GM23338 (cell line): Measurements from ENCODE around the gene ZBTB25. TPM values are rescaled to one million over a fixed set of nuclear protein-coding genes. Genes with fewer than 3 reads are reported as not detected.

ENCODE experiments used
- ATAC-seq: fragments of 200-7000 bp; cut with Tn5 transposase; 3 replicates; pipeline ENCODE4 v1.9.1; 2020
- DNase-seq: peaks from one replicate; pipeline ENCODE4 v3.0.0-alpha.2; 2015; ENCODE audit warnings: low spot score
- H2AFZ ChIP-seq: fragments of 200-600 bp; sonication (generic); 2 replicates; pipeline ENCODE4 v1.8.0; 2016; ENCODE audit warnings: antibody characterized with exemption, mild to moderate bottlenecking, moderate library complexity
- H3F3A ChIP-seq: fragments of 200-600 bp; sonication (generic); replicated peaks from 2 replicates; pipeline ENCODE4 v1.8.0; 2017; ENCODE audit warnings: antibody characterized with exemption, mixed run types, low read depth
- H3K27ac ChIP-seq: fragments of 200-600 bp; sonication (generic); 2 replicates; pipeline ENCODE4 v1.6.1; 2016; ENCODE audit warnings: low read depth
- H3K27me3 ChIP-seq: fragments of 200-600 bp; sonication (generic); 2 replicates; pipeline ENCODE4 v1.8.0; 2016; ENCODE audit warnings: mild to moderate bottlenecking, mixed run types, moderate library complexity; ENCODE audit not compliant: insufficient read depth
- H3K36me3 ChIP-seq: fragments of 200-600 bp; sonication (generic); 2 replicates; pipeline ENCODE4 v1.8.0; 2016; ENCODE audit warnings: mild to moderate bottlenecking; ENCODE audit not compliant: insufficient read depth
- H3K4me1 ChIP-seq: fragments of 200-600 bp; sonication (generic); 2 replicates; pipeline ENCODE4 v1.8.0; 2016; ENCODE audit warnings: mild to moderate bottlenecking, moderate library complexity; ENCODE audit not compliant: insufficient read depth
- H3K4me2 ChIP-seq: fragments of 200-600 bp; sonication (generic); 2 replicates; pipeline ENCODE4 v1.7.1; 2017; ENCODE audit warnings: mixed run types
- H3K4me3 ChIP-seq: fragments of 200-600 bp; sonication (generic); 2 replicates; pipeline ENCODE4 v1.6.1; 2016; ENCODE audit warnings: mixed run types
- H3K79me2 ChIP-seq: fragments of 200-600 bp; sonication (generic); replicated peaks from 2 replicates; pipeline ENCODE4 v1.8.0; 2017; ENCODE audit warnings: mild to moderate bottlenecking; ENCODE audit not compliant: insufficient read depth
- H3K9me2 ChIP-seq: fragments of 200-600 bp; sonication (generic); 2 replicates; pipeline ENCODE4 v1.8.0; 2017; ENCODE audit not compliant: insufficient read depth
- H4K20me1 ChIP-seq: fragments of 200-600 bp; sonication (generic); replicated peaks from 2 replicates; pipeline ENCODE4 v1.8.0; 2017; ENCODE audit warnings: mild to moderate bottlenecking; ENCODE audit not compliant: insufficient read depth
- H3K27ac Mint-ChIP-seq: 2 replicates; pipeline ENCODE4 v1.8.0; 2020; ENCODE audit warnings: inconsistent platforms, mild to moderate bottlenecking, moderate library complexity, mixed read lengths
- H3K27me3 Mint-ChIP-seq: 3 replicates; pipeline ENCODE4 v1.8.0; 2022; ENCODE audit warnings: low read depth, mild to moderate bottlenecking, moderate library complexity, mixed read lengths, inconsistent platforms; ENCODE audit not compliant: insufficient read depth, poor library complexity
- H3K36me3 Mint-ChIP-seq: 3 replicates; pipeline ENCODE4 v1.8.0; 2021; ENCODE audit warnings: low read depth, mild to moderate bottlenecking, inconsistent platforms, moderate library complexity, mixed read lengths
- H3K4me1 Mint-ChIP-seq: 3 replicates; pipeline ENCODE4 v1.8.0; 2020; ENCODE audit warnings: mild to moderate bottlenecking, inconsistent platforms, mixed read lengths
- H3K4me3 Mint-ChIP-seq: 3 replicates; pipeline ENCODE4 v1.8.0; 2021; ENCODE audit warnings: moderate library complexity, mild to moderate bottlenecking, inconsistent platforms, mixed read lengths
- H3K9me3 Mint-ChIP-seq: 3 replicates; pipeline ENCODE4 v1.8.0; 2020; ENCODE audit warnings: moderate library complexity, mild to moderate bottlenecking, inconsistent platforms, mixed read lengths
- CREB1 ChIP-seq: fragments of 250-450 bp; sonication (Bioruptor Pico); IDR thresholded peaks from 2 replicates; pipeline ENCODE4 v1.5.0; 2020; ENCODE audit warnings: low read depth, mild to moderate bottlenecking, moderate library complexity
- EZH2 ChIP-seq: fragments of 200-600 bp; sonication (generic); IDR thresholded peaks from one replicate; pipeline ENCODE4 v1.8.0; 2017; ENCODE audit warnings: antibody characterized with exemption, mild to moderate bottlenecking, low read depth; ENCODE audit not compliant: unreplicated experiment
- EZH2phosphoT487 ChIP-seq: fragments of 200-600 bp; sonication (generic); IDR thresholded peaks from one replicate; pipeline ENCODE4 v1.8.1; 2018; ENCODE audit warnings: antibody characterized with exemption; ENCODE audit not compliant: unreplicated experiment
- JUNB ChIP-seq: IDR thresholded peaks from one replicate; pipeline ENCODE4 v1.6.1; 2016; ENCODE audit warnings: antibody characterized with exemption; ENCODE audit not compliant: unreplicated experiment
- NANOG ChIP-seq: IDR thresholded peaks from 2 replicates; pipeline ENCODE4 v1.6.1; 2016; ENCODE audit warnings: antibody characterized with exemption, borderline replicate concordance
- POLR2AphosphoS5 ChIP-seq: IDR thresholded peaks from 2 replicates; pipeline ENCODE4 v1.6.1; 2016; ENCODE audit warnings: antibody characterized with exemption, low read depth
- STAT1 ChIP-seq: IDR thresholded peaks from one replicate; pipeline ENCODE4 v1.6.1; 2016; ENCODE audit warnings: antibody characterized with exemption; ENCODE audit not compliant: unreplicated experiment
- ZNF114 ChIP-seq: fragments of 250-450 bp; sonication (Bioruptor Pico); IDR thresholded peaks from 2 replicates; pipeline ENCODE4 v1.5.0; 2020; ENCODE audit warnings: mild to moderate bottlenecking, moderate library complexity
- polyA plus RNA-seq: library from polyadenylated mRNA; unstranded; fragments of >200 nt; fragmentation: Nextera tagmentation; extraction: Ambion mirVana; gene quantifications from 2 replicates; pipeline ENCODE4 v1.2.1, GENCODE V29; 2016
- total RNA-seq: library from RNA; depleted of rRNA; stranded (reverse); fragments of >200 nt; shearing (Covaris generic); gene quantifications from 2 replicates; pipeline ENCODE4 v1.2.3, GENCODE V29; 2014
- TF ChIP-seq, protein P1 (sequence below): IDR thresholded peaks from one replicate; pipeline ENCODE4 v1.6.1; 2018; ENCODE audit warnings: antibody characterized with exemption; ENCODE audit not compliant: unreplicated experiment
- TF ChIP-seq, protein P2 (sequence below), 2 experiments: fragments of 200-600 bp in 1 of 2; sonication (generic) in 1 of 2; conservative IDR thresholded peaks; 2 replicates each; pipeline versions ENCODE4 v1.5.1 to v1.6.1; 2016 to 2017; ENCODE audit warnings: antibody characterized with exemption in 2 of 2, low read depth in 2 of 2, mild to moderate bottlenecking in 2 of 2, moderate library complexity in 1 of 2
- TF ChIP-seq, protein P3 (sequence below): IDR thresholded peaks from 2 replicates; pipeline ENCODE4 v1.6.1; 2016; ENCODE audit warnings: antibody characterized with exemption
- TF ChIP-seq, protein P4 (sequence below): fragments of 250-450 bp; sonication (Bioruptor Pico); IDR thresholded peaks from 2 replicates; pipeline ENCODE4 v1.5.0; 2020; ENCODE audit warnings: mild to moderate bottlenecking, moderate library complexity

Gene ZBTB25
- total and polyA plus RNA-seq, 2 experiments from 2014 or later: 5.8 to 8.0 TPM

DNA sequence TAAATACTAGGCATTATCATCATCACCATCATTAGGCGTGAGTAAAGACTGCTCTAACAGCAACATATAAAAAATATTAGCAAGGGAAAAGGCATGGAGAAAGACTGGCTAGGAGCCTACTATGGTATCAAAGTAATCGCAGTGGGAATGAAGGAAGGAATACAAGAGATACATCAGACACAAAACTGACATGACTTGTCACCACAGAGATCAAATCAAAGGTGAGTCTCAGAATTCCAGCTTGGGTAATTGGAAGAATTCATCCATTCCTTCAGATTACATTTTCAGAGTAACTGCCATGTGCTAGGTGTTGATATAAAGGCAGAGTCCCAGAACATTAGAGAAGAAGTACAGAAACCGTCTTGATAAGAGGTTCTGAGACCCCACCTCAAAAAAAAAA lies 10.2 kb downstream of the ZBTB25 start (continued):
- TF ChIP-seq, protein P1, sequence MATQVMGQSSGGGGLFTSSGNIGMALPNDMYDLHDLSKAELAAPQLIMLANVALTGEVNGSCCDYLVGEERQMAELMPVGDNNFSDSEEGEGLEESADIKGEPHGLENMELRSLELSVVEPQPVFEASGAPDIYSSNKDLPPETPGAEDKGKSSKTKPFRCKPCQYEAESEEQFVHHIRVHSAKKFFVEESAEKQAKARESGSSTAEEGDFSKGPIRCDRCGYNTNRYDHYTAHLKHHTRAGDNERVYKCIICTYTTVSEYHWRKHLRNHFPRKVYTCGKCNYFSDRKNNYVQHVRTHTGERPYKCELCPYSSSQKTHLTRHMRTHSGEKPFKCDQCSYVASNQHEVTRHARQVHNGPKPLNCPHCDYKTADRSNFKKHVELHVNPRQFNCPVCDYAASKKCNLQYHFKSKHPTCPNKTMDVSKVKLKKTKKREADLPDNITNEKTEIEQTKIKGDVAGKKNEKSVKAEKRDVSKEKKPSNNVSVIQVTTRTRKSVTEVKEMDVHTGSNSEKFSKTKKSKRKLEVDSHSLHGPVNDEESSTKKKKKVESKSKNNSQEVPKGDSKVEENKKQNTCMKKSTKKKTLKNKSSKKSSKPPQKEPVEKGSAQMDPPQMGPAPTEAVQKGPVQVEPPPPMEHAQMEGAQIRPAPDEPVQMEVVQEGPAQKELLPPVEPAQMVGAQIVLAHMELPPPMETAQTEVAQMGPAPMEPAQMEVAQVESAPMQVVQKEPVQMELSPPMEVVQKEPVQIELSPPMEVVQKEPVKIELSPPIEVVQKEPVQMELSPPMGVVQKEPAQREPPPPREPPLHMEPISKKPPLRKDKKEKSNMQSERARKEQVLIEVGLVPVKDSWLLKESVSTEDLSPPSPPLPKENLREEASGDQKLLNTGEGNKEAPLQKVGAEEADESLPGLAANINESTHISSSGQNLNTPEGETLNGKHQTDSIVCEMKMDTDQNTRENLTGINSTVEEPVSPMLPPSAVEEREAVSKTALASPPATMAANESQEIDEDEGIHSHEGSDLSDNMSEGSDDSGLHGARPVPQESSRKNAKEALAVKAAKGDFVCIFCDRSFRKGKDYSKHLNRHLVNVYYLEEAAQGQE: no peak
- TF ChIP-seq ZNF114 (CRISPR knock-in tag): no peak
- TF ChIP-seq CREB1: no peak
- TF ChIP-seq EZH2: no peak
- TF ChIP-seq, protein P2, sequence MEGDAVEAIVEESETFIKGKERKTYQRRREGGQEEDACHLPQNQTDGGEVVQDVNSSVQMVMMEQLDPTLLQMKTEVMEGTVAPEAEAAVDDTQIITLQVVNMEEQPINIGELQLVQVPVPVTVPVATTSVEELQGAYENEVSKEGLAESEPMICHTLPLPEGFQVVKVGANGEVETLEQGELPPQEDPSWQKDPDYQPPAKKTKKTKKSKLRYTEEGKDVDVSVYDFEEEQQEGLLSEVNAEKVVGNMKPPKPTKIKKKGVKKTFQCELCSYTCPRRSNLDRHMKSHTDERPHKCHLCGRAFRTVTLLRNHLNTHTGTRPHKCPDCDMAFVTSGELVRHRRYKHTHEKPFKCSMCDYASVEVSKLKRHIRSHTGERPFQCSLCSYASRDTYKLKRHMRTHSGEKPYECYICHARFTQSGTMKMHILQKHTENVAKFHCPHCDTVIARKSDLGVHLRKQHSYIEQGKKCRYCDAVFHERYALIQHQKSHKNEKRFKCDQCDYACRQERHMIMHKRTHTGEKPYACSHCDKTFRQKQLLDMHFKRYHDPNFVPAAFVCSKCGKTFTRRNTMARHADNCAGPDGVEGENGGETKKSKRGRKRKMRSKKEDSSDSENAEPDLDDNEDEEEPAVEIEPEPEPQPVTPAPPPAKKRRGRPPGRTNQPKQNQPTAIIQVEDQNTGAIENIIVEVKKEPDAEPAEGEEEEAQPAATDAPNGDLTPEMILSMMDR (conservative IDR thresholded peaks at IDR 0.05; ENCODE audit: low read depth in 2 of 2): no peak
- no peak for TF ChIP-seq STAT1
- TF ChIP-seq, protein P3, sequence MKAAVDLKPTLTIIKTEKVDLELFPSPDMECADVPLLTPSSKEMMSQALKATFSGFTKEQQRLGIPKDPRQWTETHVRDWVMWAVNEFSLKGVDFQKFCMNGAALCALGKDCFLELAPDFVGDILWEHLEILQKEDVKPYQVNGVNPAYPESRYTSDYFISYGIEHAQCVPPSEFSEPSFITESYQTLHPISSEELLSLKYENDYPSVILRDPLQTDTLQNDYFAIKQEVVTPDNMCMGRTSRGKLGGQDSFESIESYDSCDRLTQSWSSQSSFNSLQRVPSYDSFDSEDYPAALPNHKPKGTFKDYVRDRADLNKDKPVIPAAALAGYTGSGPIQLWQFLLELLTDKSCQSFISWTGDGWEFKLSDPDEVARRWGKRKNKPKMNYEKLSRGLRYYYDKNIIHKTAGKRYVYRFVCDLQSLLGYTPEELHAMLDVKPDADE: no peak
- no peak for TF ChIP-seq EZH2phosphoT487
- no peak for TF ChIP-seq POLR2AphosphoS5
- no peak for TF ChIP-seq NANOG
- no peak for TF ChIP-seq JUNB

DNA sequence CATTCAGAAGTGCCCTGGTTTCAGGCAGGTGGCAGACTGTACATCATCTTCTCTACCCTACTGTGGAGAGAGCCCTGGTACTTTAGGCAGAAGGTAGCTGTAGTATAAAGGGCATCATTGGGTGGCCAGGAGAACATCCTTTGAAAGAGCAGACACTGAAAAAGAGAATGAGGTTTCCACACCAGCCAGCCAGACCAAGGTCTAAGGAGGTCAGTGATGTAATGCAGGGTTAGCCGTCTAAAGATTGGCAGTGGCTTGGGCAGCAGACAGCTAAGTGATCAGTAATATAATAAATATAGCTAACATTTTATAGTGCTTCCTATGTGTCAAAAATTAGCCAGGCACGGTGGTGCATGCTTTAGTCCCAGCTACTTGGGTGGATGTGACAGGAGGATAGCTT lies 12.0 kb downstream of the ZBTB25 start:
- no peaks in the 10 kb centered on the region for H3K27me3 Mint-ChIP-seq
- no peak for ATAC-seq
- no peak overlapping the region for H3K27ac Mint-ChIP-seq
- Histone ChIP-seq H3K79me2 (peaks cover 9% of the 10 kb centered on the region), H3K27me3 (no peaks in the 10 kb centered on the region), H3K4me1 (no peaks in the 10 kb centered on the region), H3F3A (no peaks in the 10 kb centered on the region), H3K4me2 (no peak overlapping the region), H3K9me2 (no peaks in the 10 kb centered on the region), H3K36me3 (peaks cover 13% of the 10 kb centered on the region), H4K20me1 (peaks cover 11% of the 10 kb centered on the region; the same call in 1 of the 2 replicates), H2AFZ (no peak overlapping the region), H3K27ac (peak overlapping the region; percentile 26; the same call in 1 of the 2 replicates), H3K4me3 (no peak overlapping the region)
- H3K4me3 Mint-ChIP-seq: no peak overlapping the region
- no peaks in the 10 kb centered on the region for H3K9me3 Mint-ChIP-seq
- DNase-seq: no peak
- no peaks in the 10 kb centered on the region for H3K4me1 Mint-ChIP-seq
- peaks cover 21% of the 10 kb centered on the region for H3K36me3 Mint-ChIP-seq
- no peak for TF ChIP-seq ZNF114 (CRISPR knock-in tag)
- no peak for TF ChIP-seq STAT1
- TF ChIP-seq, protein P4, sequence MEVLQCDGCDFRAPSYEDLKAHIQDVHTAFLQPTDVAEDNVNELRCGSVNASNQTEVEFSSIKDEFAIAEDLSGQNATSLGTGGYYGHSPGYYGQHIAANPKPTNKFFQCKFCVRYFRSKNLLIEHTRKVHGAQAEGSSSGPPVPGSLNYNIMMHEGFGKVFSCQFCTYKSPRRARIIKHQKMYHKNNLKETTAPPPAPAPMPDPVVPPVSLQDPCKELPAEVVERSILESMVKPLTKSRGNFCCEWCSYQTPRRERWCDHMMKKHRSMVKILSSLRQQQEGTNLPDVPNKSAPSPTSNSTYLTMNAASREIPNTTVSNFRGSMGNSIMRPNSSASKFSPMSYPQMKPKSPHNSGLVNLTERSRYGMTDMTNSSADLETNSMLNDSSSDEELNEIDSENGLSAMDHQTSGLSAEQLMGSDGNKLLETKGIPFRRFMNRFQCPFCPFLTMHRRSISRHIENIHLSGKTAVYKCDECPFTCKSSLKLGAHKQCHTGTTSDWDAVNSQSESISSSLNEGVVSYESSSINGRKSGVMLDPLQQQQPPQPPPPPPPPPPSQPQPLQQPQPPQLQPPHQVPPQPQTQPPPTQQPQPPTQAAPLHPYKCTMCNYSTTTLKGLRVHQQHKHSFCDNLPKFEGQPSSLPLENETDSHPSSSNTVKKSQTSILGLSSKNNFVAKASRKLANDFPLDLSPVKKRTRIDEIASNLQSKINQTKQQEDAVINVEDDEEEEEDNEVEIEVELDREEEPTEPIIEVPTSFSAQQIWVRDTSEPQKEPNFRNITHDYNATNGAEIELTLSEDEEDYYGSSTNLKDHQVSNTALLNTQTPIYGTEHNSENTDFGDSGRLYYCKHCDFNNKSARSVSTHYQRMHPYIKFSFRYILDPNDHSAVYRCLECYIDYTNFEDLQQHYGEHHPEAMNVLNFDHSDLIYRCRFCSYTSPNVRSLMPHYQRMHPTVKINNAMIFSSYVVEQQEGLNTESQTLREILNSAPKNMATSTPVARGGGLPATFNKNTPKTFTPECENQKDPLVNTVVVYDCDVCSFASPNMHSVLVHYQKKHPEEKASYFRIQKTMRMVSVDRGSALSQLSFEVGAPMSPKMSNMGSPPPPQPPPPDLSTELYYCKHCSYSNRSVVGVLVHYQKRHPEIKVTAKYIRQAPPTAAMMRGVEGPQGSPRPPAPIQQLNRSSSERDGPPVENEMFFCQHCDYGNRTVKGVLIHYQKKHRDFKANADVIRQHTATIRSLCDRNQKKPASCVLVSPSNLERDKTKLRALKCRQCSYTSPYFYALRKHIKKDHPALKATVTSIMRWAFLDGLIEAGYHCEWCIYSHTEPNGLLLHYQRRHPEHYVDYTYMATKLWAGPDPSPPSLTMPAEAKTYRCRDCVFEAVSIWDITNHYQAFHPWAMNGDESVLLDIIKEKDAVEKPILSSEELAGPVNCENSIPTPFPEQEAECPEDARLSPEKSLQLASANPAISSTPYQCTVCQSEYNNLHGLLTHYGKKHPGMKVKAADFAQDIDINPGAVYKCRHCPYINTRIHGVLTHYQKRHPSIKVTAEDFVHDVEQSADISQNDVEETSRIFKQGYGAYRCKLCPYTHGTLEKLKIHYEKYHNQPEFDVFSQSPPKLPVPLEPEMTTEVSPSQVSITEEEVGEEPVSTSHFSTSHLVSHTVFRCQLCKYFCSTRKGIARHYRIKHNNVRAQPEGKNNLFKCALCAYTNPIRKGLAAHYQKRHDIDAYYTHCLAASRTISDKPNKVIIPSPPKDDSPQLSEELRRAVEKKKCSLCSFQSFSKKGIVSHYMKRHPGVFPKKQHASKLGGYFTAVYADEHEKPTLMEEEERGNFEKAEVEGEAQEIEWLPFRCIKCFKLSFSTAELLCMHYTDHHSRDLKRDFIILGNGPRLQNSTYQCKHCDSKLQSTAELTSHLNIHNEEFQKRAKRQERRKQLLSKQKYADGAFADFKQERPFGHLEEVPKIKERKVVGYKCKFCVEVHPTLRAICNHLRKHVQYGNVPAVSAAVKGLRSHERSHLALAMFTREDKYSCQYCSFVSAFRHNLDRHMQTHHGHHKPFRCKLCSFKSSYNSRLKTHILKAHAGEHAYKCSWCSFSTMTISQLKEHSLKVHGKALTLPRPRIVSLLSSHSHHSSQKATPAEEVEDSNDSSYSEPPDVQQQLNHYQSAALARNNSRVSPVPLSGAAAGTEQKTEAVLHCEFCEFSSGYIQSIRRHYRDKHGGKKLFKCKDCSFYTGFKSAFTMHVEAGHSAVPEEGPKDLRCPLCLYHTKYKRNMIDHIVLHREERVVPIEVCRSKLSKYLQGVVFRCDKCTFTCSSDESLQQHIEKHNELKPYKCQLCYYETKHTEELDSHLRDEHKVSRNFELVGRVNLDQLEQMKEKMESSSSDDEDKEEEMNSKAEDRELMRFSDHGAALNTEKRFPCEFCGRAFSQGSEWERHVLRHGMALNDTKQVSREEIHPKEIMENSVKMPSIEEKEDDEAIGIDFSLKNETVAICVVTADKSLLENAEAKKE (CRISPR knock-in tag): no peak
- no peak for TF ChIP-seq CREB1
- no peak for TF ChIP-seq EZH2
- TF ChIP-seq JUNB: no peak
- TF ChIP-seq POLR2AphosphoS5: no peak
